SK-N-SH (cell line): ENCODE results near the gene MEF2C.

Experiments
- CTCF ChIP-seq: fragments of 200-600 bp; sonication (generic); IDR thresholded peaks from 2 replicates; pipeline ENCODE4 v1.6.1; 2017; ENCODE audit warnings: antibody characterized with exemption, mild to moderate bottlenecking, moderate library complexity
- EP300 ChIP-seq, 2 experiments: IDR thresholded peaks; 2 replicates each; pipeline versions ENCODE4 v1.4.0 to v1.6.1; 2012; ENCODE audit warnings: borderline replicate concordance in 1 of 2, low read depth in 1 of 2, low read length in 1 of 2
- EZH2phosphoT487 ChIP-seq: fragments of 200-600 bp; sonication (generic); IDR thresholded peaks from 2 replicates; pipeline ENCODE4 v1.6.1; 2017; ENCODE audit warnings: low read depth, mixed run types, mild to moderate bottlenecking, antibody characterized with exemption, moderate library complexity, borderline replicate concordance
- JUND ChIP-seq: IDR thresholded peaks from 2 replicates; pipeline ENCODE4 v1.4.0; 2012
- MAX ChIP-seq: IDR thresholded peaks from 2 replicates; pipeline ENCODE4 v1.4.0; 2012; ENCODE audit warnings: low read depth
- NFIC ChIP-seq: IDR thresholded peaks from 2 replicates; pipeline ENCODE4 v1.4.0; 2012; ENCODE audit warnings: borderline replicate concordance
- POLR2AphosphoS5 ChIP-seq: IDR thresholded peaks from 2 replicates; pipeline ENCODE4 v1.6.1; 2012; ENCODE audit warnings: low read depth, low read length
- REST ChIP-seq: IDR thresholded peaks from 2 replicates; pipeline ENCODE4 v1.6.1; 2012; ENCODE audit warnings: mild to moderate bottlenecking, low read depth, low read length, moderate library complexity
- YY1 ChIP-seq: IDR thresholded peaks from 2 replicates; pipeline ENCODE4 v1.4.0; 2012; ENCODE audit warnings: low read depth, mild to moderate bottlenecking

- TF ChIP-seq JUND = no peak
- TF ChIP-seq NFIC = no peak
- TF ChIP-seq EZH2phosphoT487 = no peak
- TF ChIP-seq POLR2AphosphoS5 = no peak
- TF ChIP-seq EP300 (IDR thresholded peaks at IDR 0.05; ENCODE audit: borderline replicate concordance in 1 of 2, low read depth in 1 of 2, low read length in 1 of 2) = no peak
- no peak for TF ChIP-seq CTCF
- TF ChIP-seq REST = no peak
- TF ChIP-seq MAX = no peak
- no peak for TF ChIP-seq YY1
Observed at GRCh38 chr5:88765798-88766197, 117.2 kb downstream of the MEF2C start.
